ENCODE measurements around the gene DMKN. TPM values are rescaled to one million over a fixed set of nuclear protein-coding genes. Genes with fewer than 3 reads are reported as not detected.

DMKN gene
- total and polyA plus RNA-seq, 2 donors from 2014 or later: 137 to 150 TPM

- TF ChIP-seq CTCF (IDR thresholded peaks at IDR 0.05; ENCODE audit: borderline replicate concordance, extremely low read depth, insufficient read depth): no peak
- intact Hi-C loops (cut with DNase I): no loop called here
These were observed 27.0 kb upstream of the DMKN start for GRCh38 chr19:35540356-35540927.

GRCh38 chr19:35539850-35540249 is 26.4 kb upstream of the DMKN start:
- no peak for FAIRE-seq
- peak in 1 of 5 donors; percentile 67 for DNase-seq
- Histone ChIP-seq H3K27ac (ENCODE audit: low read depth in 2 of 2, low read length in 2 of 2) (no peak overlapping the region), H3K4me3 (ENCODE audit: low read length in 3 of 3) (no peak overlapping the region), H3K9ac (ENCODE audit: low read length in 3 of 3) (no peak overlapping the region), H3K4me1 (ENCODE audit: control insufficient read depth in 2 of 3, insufficient read depth in 2 of 3, low read depth in 1 of 3, low read length in 3 of 3) (peaks cover 0 to 7% (median 6%) of the 10 kb centered on the region in 3 donors), H3K27me3 (ENCODE audit: control insufficient read depth, insufficient read depth, low read length) (no peaks in the 10 kb centered on the region), H3K9me3 (ENCODE audit: control insufficient read depth in 2 of 3, insufficient read depth in 1 of 3, low read length in 3 of 3) (no peaks in the 10 kb centered on the region), H3K36me3 (ENCODE audit: control insufficient read depth in 2 of 3, insufficient read depth in 3 of 3, low read length in 3 of 3) (no peaks in the 10 kb centered on the region)
- intact Hi-C loops (cut with DNase I): no loop called here
- TF ChIP-seq CTCF (IDR thresholded peaks at IDR 0.05; ENCODE audit: borderline replicate concordance, extremely low read depth, insufficient read depth): no peak

More at GRCh38 chr19:35540356-35540927, 27.0 kb upstream of the DMKN start:
- H3K27ac ChIP-seq (ENCODE audit: low read depth in 2 of 2, low read length in 2 of 2): no peak overlapping the region
- DNase-seq (no peak), FAIRE-seq (no peak)
- H3K36me3 ChIP-seq (ENCODE audit: control insufficient read depth in 2 of 3, insufficient read depth in 3 of 3, low read length in 3 of 3): no peaks in the 10 kb centered on the region
- H3K9me3 ChIP-seq (ENCODE audit: control insufficient read depth in 2 of 3, insufficient read depth in 1 of 3, low read length in 3 of 3): no peaks in the 10 kb centered on the region
- no peaks in the 10 kb centered on the region for H3K27me3 ChIP-seq (ENCODE audit: control insufficient read depth, insufficient read depth, low read length)
- no peak overlapping the region for H3K4me3 ChIP-seq (ENCODE audit: low read length in 3 of 3)
- peaks cover 0 to 7% (median 6%) of the 10 kb centered on the region in 3 donors for H3K4me1 ChIP-seq (ENCODE audit: control insufficient read depth in 2 of 3, insufficient read depth in 2 of 3, low read depth in 1 of 3, low read length in 3 of 3)
- no peak overlapping the region for H3K9ac ChIP-seq (ENCODE audit: low read length in 3 of 3)

GRCh38 chr19:35539314-35539713 is 25.9 kb upstream of the DMKN start:
- Histone ChIP-seq H3K9me3 (ENCODE audit: control insufficient read depth in 2 of 3, insufficient read depth in 1 of 3, low read length in 3 of 3) (no peaks in the 10 kb centered on the region), H3K4me3 (ENCODE audit: low read length in 3 of 3) (no peak overlapping the region), H3K27ac (ENCODE audit: low read depth in 2 of 2, low read length in 2 of 2) (no peak overlapping the region), H3K27me3 (ENCODE audit: control insufficient read depth, insufficient read depth, low read length) (no peaks in the 10 kb centered on the region), H3K9ac (ENCODE audit: low read length in 3 of 3) (no peak overlapping the region), H3K36me3 (ENCODE audit: control insufficient read depth in 2 of 3, insufficient read depth in 3 of 3, low read length in 3 of 3) (no peaks in the 10 kb centered on the region), H3K4me1 (ENCODE audit: control insufficient read depth in 2 of 3, insufficient read depth in 2 of 3, low read depth in 1 of 3, low read length in 3 of 3) (peaks cover 0 to 4% (median under 1%) of the 10 kb centered on the region in 3 donors)
- intact Hi-C loops (cut with DNase I): no loop called here
- TF ChIP-seq CTCF (IDR thresholded peaks at IDR 0.05; ENCODE audit: borderline replicate concordance, extremely low read depth, insufficient read depth): no peak
- DNase-seq (no peak), FAIRE-seq (no peak)
